HG03354 (cell line): ENCODE data around the gene SVEP1.

Source experiments
- ATAC-seq: cut with Tn5 transposase; IDR thresholded peaks from one replicate; pipeline ENCODE4 v1.9.1; 2021; ENCODE audit warnings: mild to moderate bottlenecking; ENCODE audit not compliant: unreplicated experiment, poor library complexity, severe bottlenecking

SVEP1 gene

GRCh38 chr9:110332766-110333165, 246.8 kb downstream of the SVEP1 start:
- ATAC-seq = no peak

GRCh38 chr9:110330484-110331105, 248.9 kb downstream of the SVEP1 start:
- ATAC-seq = no peak

GRCh38 chr9:110329639-110330230, 249.8 kb downstream of the SVEP1 start:
- ATAC-seq = no peak

- no peak for ATAC-seq
Measured at GRCh38 chr9:110328763-110329162, 250.8 kb downstream of the SVEP1 start.

GRCh38 chr9:110327716-110328115, 251.8 kb downstream of the SVEP1 start:
- no peak for ATAC-seq

- no peak for ATAC-seq
Measured at GRCh38 chr9:110323818-110324217, 255.7 kb downstream of the SVEP1 start.

- ATAC-seq = no peak
Measured at GRCh38 chr9:110320651-110321445, 258.7 kb downstream of the SVEP1 start.

- ATAC-seq = no peak
Measured at GRCh38 chr9:110319781-110320492, 259.6 kb downstream of the SVEP1 start.

GRCh38 chr9:110317911-110318310, 261.6 kb downstream of the SVEP1 start:
- no peak for ATAC-seq

- peak; percentile 99 for ATAC-seq
Measured at GRCh38 chr9:110316261-110317075, 263.1 kb downstream of the SVEP1 start.
